ENCODE results near the gene RAB11FIP5.
"Not testable (repeated sequence)": the region's sequence is repeated elsewhere in the genome, so short reads cannot be mapped to it uniquely, and the experiment has no call there.

The RAB11FIP5 gene

GRCh38 chr2:73111073-73112025, 1.4 kb downstream of the RAB11FIP5 start:
- peak in 1 of 2 donors; percentile 12 for DNase-seq

- no peak for DNase-seq
These were observed 2.3 kb downstream of the RAB11FIP5 start for GRCh38 chr2:73110168-73111072.

- DNase-seq = no peak
These were observed 3.1 kb downstream of the RAB11FIP5 start for GRCh38 chr2:73109431-73110167.

- DNase-seq = no peak
These were observed 5.4 kb downstream of the RAB11FIP5 start for GRCh38 chr2:73107211-73107926.

GRCh38 chr2:73106791-73107190, 6.0 kb downstream of the RAB11FIP5 start:
- no peak for DNase-seq

- DNase-seq = no peak
These were observed 7.2 kb downstream of the RAB11FIP5 start for GRCh38 chr2:73105511-73105971.

- no peak for DNase-seq
These were observed 7.8 kb downstream of the RAB11FIP5 start for GRCh38 chr2:73104933-73105332.

GRCh38 chr2:73103018-73103542, 9.7 kb downstream of the RAB11FIP5 start:
- no peak for DNase-seq

GRCh38 chr2:73101626-73102256, 11.0 kb downstream of the RAB11FIP5 start:
- DNase-seq = no peak

- DNase-seq = no peak
These were observed 11.8 kb downstream of the RAB11FIP5 start for GRCh38 chr2:73100956-73101355.

- no peak for DNase-seq
These were observed 13.3 kb downstream of the RAB11FIP5 start for GRCh38 chr2:73099486-73099885.

- no peak for DNase-seq
These were observed 16.8 kb downstream of the RAB11FIP5 start for GRCh38 chr2:73095910-73096309.

- DNase-seq = not testable (repeated sequence)
These were observed 19.0 kb downstream of the RAB11FIP5 start for GRCh38 chr2:73093601-73094218.

- no peak for DNase-seq
These were observed 20.5 kb downstream of the RAB11FIP5 start for GRCh38 chr2:73092146-73092783.

- no peak for DNase-seq
These were observed 21.1 kb downstream of the RAB11FIP5 start for GRCh38 chr2:73091696-73092095.

GRCh38 chr2:73091164-73091563, 21.6 kb downstream of the RAB11FIP5 start:
- no peak for DNase-seq

- DNase-seq = no peak
These were observed 23.3 kb downstream of the RAB11FIP5 start for GRCh38 chr2:73089270-73090030.

GRCh38 chr2:73088703-73089102, 24.0 kb downstream of the RAB11FIP5 start:
- no peak for DNase-seq

- no peak for DNase-seq
These were observed 24.5 kb downstream of the RAB11FIP5 start for GRCh38 chr2:73088211-73088610.

Data from stimulated activated CD4-positive, alpha-beta T cell treated with anti-CD3 and anti-CD28 coated beads, Interleukin-2, amount 100 ng/mL, for 48 hours (primary cell).